HepG2 (cell line): ENCODE results near the gene PHLPP2.

Experiments
- ARNT ChIP-seq: fragments of 450-650 bp; IDR thresholded peaks from 2 replicates; pipeline ENCODE4 v1.6.1; 2017
- CBFB ChIP-seq: sonication (generic); formaldehyde crosslinking; IDR thresholded peaks from 2 replicates; pipeline ENCODE4 v1.4.0; 2020; ENCODE audit warnings: missing genetic modification reagents
- CTCF ChIP-seq: sonication (generic); formaldehyde crosslinking; IDR thresholded peaks from 2 replicates; pipeline ENCODE4 v1.5.0; 2020; ENCODE audit warnings: mild to moderate bottlenecking, missing genetic modification reagents, moderate library complexity
- HOMEZ ChIP-seq: IDR thresholded peaks from 2 replicates; pipeline ENCODE4 v1.6.1; 2016; ENCODE audit warnings: low read depth
- MIER2 ChIP-seq: IDR thresholded peaks from 2 replicates; pipeline ENCODE4 v1.6.1; 2016; ENCODE audit warnings: missing biosample characterization, missing genetic modification reagents
- MIER3 ChIP-seq: IDR thresholded peaks from 2 replicates; pipeline ENCODE4 v1.6.1; 2016; ENCODE audit warnings: missing compliant biosample characterization, borderline replicate concordance
- NFYB ChIP-seq: sonication (generic); formaldehyde crosslinking; IDR thresholded peaks from 2 replicates; pipeline ENCODE4 v1.4.0; 2020; ENCODE audit warnings: missing genetic modification reagents
- POLR2A ChIP-seq, 2 experiments: IDR thresholded peaks; 2 replicates each; pipeline ENCODE4 v1.6.1; 2011; ENCODE audit warnings: low read depth in 2 of 2, low read length in 2 of 2, mild to moderate bottlenecking in 1 of 2, moderate library complexity in 1 of 2; ENCODE audit not compliant: insufficient read depth in 1 of 2
- SCMH1 ChIP-seq: sonication (generic); formaldehyde crosslinking; IDR thresholded peaks from 2 replicates; pipeline ENCODE4 v1.9.0; 2021; ENCODE audit warnings: missing genetic modification reagents, mild to moderate bottlenecking, borderline replicate concordance
- SMARCC2 ChIP-seq: fragments of 450-650 bp; IDR thresholded peaks from 2 replicates; pipeline ENCODE4 v1.6.1; 2017; ENCODE audit warnings: antibody characterized with exemption, mild to moderate bottlenecking
- TAF1 ChIP-seq: sonication (generic); formaldehyde crosslinking; IDR thresholded peaks from 2 replicates; pipeline ENCODE4 v1.4.0; 2020; ENCODE audit warnings: missing genetic modification reagents
- TARDBP ChIP-seq: sonication (generic); formaldehyde crosslinking; IDR thresholded peaks from 2 replicates; pipeline ENCODE4 v1.8.0; 2022; ENCODE audit warnings: mild to moderate bottlenecking, missing genetic modification reagents
- TFE3 ChIP-seq: IDR thresholded peaks from 2 replicates; pipeline ENCODE4 v1.6.1; 2016
- ZBTB1 ChIP-seq: sonication (generic); formaldehyde crosslinking; IDR thresholded peaks from 2 replicates; pipeline ENCODE4 v1.4.0; 2020; ENCODE audit warnings: missing genetic modification reagents, borderline replicate concordance

- TF ChIP-seq TARDBP (CRISPR knock-in tag) (no peak), CTCF (CRISPR knock-in tag) (no peak), CBFB (CRISPR knock-in tag) (no peak), MIER2 (no peak), SMARCC2 (no peak), MIER3 (CRISPR knock-in tag) (no peak), NFYB (CRISPR knock-in tag) (no peak), TFE3 (CRISPR knock-in tag) (no peak), SCMH1 (CRISPR knock-in tag) (no peak), ZBTB1 (no peak), POLR2A (IDR thresholded peaks at IDR 0.05; ENCODE audit: insufficient read depth in 1 of 2, low read depth in 2 of 2, low read length in 2 of 2) (no peak), ARNT (no peak), TAF1 (CRISPR knock-in tag) (no peak), HOMEZ (CRISPR knock-in tag) (no peak)
Observed at GRCh38 chr16:71712501-71712900, 12.0 kb downstream of the PHLPP2 start.
